Activated CD4-positive, CD25-positive, alpha-beta regulatory T cell treated with anti-CD3 and anti-CD28 coated beads, Interleukin-2, amount 50 U/mL, for 24 hours (primary cell): ENCODE data around the gene CRYBB1.

Source experiments
- ATAC-seq, 2 donors: fragments of 150-1000 bp; cut with Tn5 transposase; one replicate each; pipeline ENCODE4 v1.10.0; 2021; ENCODE audit warnings: mild to moderate bottlenecking in 1 of 2, moderate library complexity in 1 of 2

CRYBB1 gene

GRCh38 chr22:26550498-26551033, 67.3 kb downstream of the CRYBB1 start:
- no peak for ATAC-seq

- ATAC-seq: no peak
Measured at GRCh38 chr22:26549902-26550497, 67.8 kb downstream of the CRYBB1 start.
